Esophagus squamous epithelium (tissue), 4 donors: ENCODE data around the gene CELF1.

Experiments
- POLR2A ChIP-seq, 4 donors: fragments of 450-650 bp; IDR thresholded peaks; one replicate each; pipeline ENCODE4 v1.6.1; 2017; ENCODE audit warnings: antibody characterized with exemption in 4 of 4, mild to moderate bottlenecking in 4 of 4, moderate library complexity in 3 of 4
- TF ChIP-seq, protein P1 (sequence below), 6 experiments: fragments of 450-650 bp in 4 of 6; fragments of 200-600 bp in 2 of 6; sonication (generic) in 2 of 6; IDR thresholded peaks; one replicate each; pipeline ENCODE4 v1.5.1; 2016 to 2019; ENCODE audit warnings: antibody characterized with exemption in 6 of 6, mild to moderate bottlenecking in 4 of 6, moderate library complexity in 4 of 6

GRCh38 chr11:47446833-47447232 lies 106.1 kb downstream of the CELF1 start:
- no peak for TF ChIP-seq POLR2A (IDR thresholded peaks at IDR 0.05)
- TF ChIP-seq, protein P1, sequence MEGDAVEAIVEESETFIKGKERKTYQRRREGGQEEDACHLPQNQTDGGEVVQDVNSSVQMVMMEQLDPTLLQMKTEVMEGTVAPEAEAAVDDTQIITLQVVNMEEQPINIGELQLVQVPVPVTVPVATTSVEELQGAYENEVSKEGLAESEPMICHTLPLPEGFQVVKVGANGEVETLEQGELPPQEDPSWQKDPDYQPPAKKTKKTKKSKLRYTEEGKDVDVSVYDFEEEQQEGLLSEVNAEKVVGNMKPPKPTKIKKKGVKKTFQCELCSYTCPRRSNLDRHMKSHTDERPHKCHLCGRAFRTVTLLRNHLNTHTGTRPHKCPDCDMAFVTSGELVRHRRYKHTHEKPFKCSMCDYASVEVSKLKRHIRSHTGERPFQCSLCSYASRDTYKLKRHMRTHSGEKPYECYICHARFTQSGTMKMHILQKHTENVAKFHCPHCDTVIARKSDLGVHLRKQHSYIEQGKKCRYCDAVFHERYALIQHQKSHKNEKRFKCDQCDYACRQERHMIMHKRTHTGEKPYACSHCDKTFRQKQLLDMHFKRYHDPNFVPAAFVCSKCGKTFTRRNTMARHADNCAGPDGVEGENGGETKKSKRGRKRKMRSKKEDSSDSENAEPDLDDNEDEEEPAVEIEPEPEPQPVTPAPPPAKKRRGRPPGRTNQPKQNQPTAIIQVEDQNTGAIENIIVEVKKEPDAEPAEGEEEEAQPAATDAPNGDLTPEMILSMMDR (IDR thresholded peaks at IDR 0.05) = no peak
